ENCODE results near the gene IREB2. TPM values are rescaled to one million over a fixed set of nuclear protein-coding genes. Genes with fewer than 3 reads are reported as not detected.

Gene IREB2
- total RNA-seq, 1 experiment from 2014 or later, result 6.5 TPM

- ATAC-seq (no peak), DNase-seq (no peak)
- TF ChIP-seq EZH2phosphoT487 (IDR thresholded peaks at IDR 0.05; ENCODE audit: borderline replicate concordance, low read length) (no peak), CTCF (conservative IDR thresholded peaks at IDR 0.05; ENCODE audit: low read depth, low read length) (no peak), EZH2 (IDR thresholded peaks at IDR 0.05; ENCODE audit: low read length, unreplicated experiment) (no peak)
- H3K27ac ChIP-seq (ENCODE audit: low read length), result no peak overlapping the region
- H2AFZ ChIP-seq (ENCODE audit: low read length), result no peak overlapping the region
- ChIA-PET POLR2A (ENCODE audit: unreplicated experiment) (no interaction called here), CTCF (no interaction called here)
- no peak overlapping the region; the same call in 1 of the 2 replicates for H3K4me2 ChIP-seq (ENCODE audit: low read length)
- H3K4me1 ChIP-seq (ENCODE audit: insufficient read depth, low read length), result peaks cover 13% of the 10 kb centered on the region; the same call in 1 of the 2 replicates
- no peak overlapping the region for H3K9ac ChIP-seq (ENCODE audit: low read length)
- intact Hi-C loops (cut with micrococcal nuclease), result no loop called here
- no peaks in the 10 kb centered on the region for H3K27me3 ChIP-seq (ENCODE audit: low read length)
- BruUV-seq (replicated peaks), result no TSS peak
- no peaks in the 10 kb centered on the region for H3K9me3 ChIP-seq (ENCODE audit: low read length)
- no peaks in the 10 kb centered on the region for H3K9me2 ChIP-seq (replicated peaks; ENCODE audit: low read length)
- no peak overlapping the region for H3K4me3 ChIP-seq (ENCODE audit: low read length)
- no peaks in the 10 kb centered on the region for H4K20me1 ChIP-seq (ENCODE audit: low read length)
- H3F3A ChIP-seq (ENCODE audit: low read length, unreplicated experiment), result no peaks in the 10 kb centered on the region
- H3K36me3 ChIP-seq (ENCODE audit: low read depth, low read length), result peaks cover 22% of the 10 kb centered on the region; the same call in 1 of the 2 replicates
- H3K79me2 ChIP-seq (ENCODE audit: low read length), result peaks cover 72% of the 10 kb centered on the region
Observed at GRCh38 chr15:78440375-78441373, 2.7 kb downstream of the IREB2 start.

GRCh38 chr15:78444255-78444654 lies 6.2 kb downstream of the IREB2 start:
- intact Hi-C loops (cut with micrococcal nuclease), result no loop called here
- Histone ChIP-seq H4K20me1 (ENCODE audit: low read length) (0 out of 2 replicates have a peak, but pooled peaks cover 6% of the 10 kb centered on the region), H2AFZ (ENCODE audit: low read length) (no peak overlapping the region), H3K4me1 (ENCODE audit: insufficient read depth, low read length) (peaks cover 8% of the 10 kb centered on the region; the same call in 1 of the 2 replicates), H3K79me2 (ENCODE audit: low read length) (peaks cover 89% of the 10 kb centered on the region), H3K9me2 (replicated peaks; ENCODE audit: low read length) (no peaks in the 10 kb centered on the region), H3F3A (ENCODE audit: low read length, unreplicated experiment) (no peaks in the 10 kb centered on the region), H3K9ac (ENCODE audit: low read length) (no peak overlapping the region), H3K4me2 (ENCODE audit: low read length) (no peak overlapping the region), H3K36me3 (ENCODE audit: low read depth, low read length) (peaks cover 25% of the 10 kb centered on the region; the same call in 1 of the 2 replicates), H3K9me3 (ENCODE audit: low read length) (no peaks in the 10 kb centered on the region), H3K27me3 (ENCODE audit: low read length) (no peaks in the 10 kb centered on the region), H3K4me3 (ENCODE audit: low read length) (no peak overlapping the region), H3K27ac (ENCODE audit: low read length) (no peak overlapping the region)
- ChIA-PET POLR2A (ENCODE audit: unreplicated experiment) (no interaction called here), CTCF (no interaction called here)
- TF ChIP-seq CTCF (conservative IDR thresholded peaks at IDR 0.05; ENCODE audit: low read depth, low read length) (no peak), EZH2 (IDR thresholded peaks at IDR 0.05; ENCODE audit: low read length, unreplicated experiment) (no peak), EZH2phosphoT487 (IDR thresholded peaks at IDR 0.05; ENCODE audit: borderline replicate concordance, low read length) (no peak)
- no peak for ATAC-seq
- no peak for DNase-seq
- BruUV-seq (replicated peaks), result no TSS peak

- no peak overlapping the region for H3K4me3 ChIP-seq (ENCODE audit: low read length)
- ChIA-PET POLR2A (ENCODE audit: unreplicated experiment) (no interaction called here), CTCF (no interaction called here)
- no peaks in the 10 kb centered on the region for H3K4me1 ChIP-seq (ENCODE audit: insufficient read depth, low read length)
- ATAC-seq, result no peak
- no peak overlapping the region for H2AFZ ChIP-seq (ENCODE audit: low read length)
- H3K27ac ChIP-seq (ENCODE audit: low read length), result no peak overlapping the region
- BruUV-seq (replicated peaks), result no TSS peak
- no peaks in the 10 kb centered on the region for H3F3A ChIP-seq (ENCODE audit: low read length, unreplicated experiment)
- no peak for TF ChIP-seq CTCF (conservative IDR thresholded peaks at IDR 0.05; ENCODE audit: low read depth, low read length)
- no peak for TF ChIP-seq EZH2phosphoT487 (IDR thresholded peaks at IDR 0.05; ENCODE audit: borderline replicate concordance, low read length)
- no peak for TF ChIP-seq EZH2 (IDR thresholded peaks at IDR 0.05; ENCODE audit: low read length, unreplicated experiment)
- no peak overlapping the region for H3K9ac ChIP-seq (ENCODE audit: low read length)
- no peak for DNase-seq
- H3K4me2 ChIP-seq (ENCODE audit: low read length), result no peak overlapping the region
- peaks cover 89% of the 10 kb centered on the region for H3K79me2 ChIP-seq (ENCODE audit: low read length)
- H3K9me2 ChIP-seq (replicated peaks; ENCODE audit: low read length), result no peaks in the 10 kb centered on the region
- intact Hi-C loops (cut with micrococcal nuclease), result no loop called here
- peaks cover 10% of the 10 kb centered on the region; the same call in 1 of the 2 replicates for H4K20me1 ChIP-seq (ENCODE audit: low read length)
- no peaks in the 10 kb centered on the region for H3K27me3 ChIP-seq (ENCODE audit: low read length)
- H3K9me3 ChIP-seq (ENCODE audit: low read length), result no peaks in the 10 kb centered on the region
- H3K36me3 ChIP-seq (ENCODE audit: low read depth, low read length), result peaks cover 16% of the 10 kb centered on the region; the same call in 1 of the 2 replicates
Observed at GRCh38 chr15:78445875-78446274, 7.9 kb downstream of the IREB2 start.
